ENCODE measurements around the gene NTRK1.

DNA sequence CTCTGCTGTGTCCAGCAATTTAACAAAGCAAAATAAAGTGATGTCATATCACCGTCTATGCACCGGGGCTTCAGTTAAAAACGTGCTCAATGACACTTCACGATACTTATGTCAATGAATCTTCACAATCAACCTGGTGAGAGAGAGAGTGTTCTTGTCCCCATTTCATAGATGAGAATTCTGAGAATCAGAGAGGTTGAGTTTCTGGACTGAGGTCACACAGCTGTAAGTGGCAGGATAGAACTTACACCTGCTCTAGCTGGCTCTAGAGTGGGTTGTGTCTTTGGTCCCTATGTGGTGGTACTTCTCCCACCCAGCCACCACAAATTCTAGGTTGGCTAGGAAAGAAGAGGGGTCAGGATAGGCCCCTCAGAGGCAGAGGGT is 5.2 kb downstream of the NTRK1 start:
- TF ChIP-seq, protein P1, sequence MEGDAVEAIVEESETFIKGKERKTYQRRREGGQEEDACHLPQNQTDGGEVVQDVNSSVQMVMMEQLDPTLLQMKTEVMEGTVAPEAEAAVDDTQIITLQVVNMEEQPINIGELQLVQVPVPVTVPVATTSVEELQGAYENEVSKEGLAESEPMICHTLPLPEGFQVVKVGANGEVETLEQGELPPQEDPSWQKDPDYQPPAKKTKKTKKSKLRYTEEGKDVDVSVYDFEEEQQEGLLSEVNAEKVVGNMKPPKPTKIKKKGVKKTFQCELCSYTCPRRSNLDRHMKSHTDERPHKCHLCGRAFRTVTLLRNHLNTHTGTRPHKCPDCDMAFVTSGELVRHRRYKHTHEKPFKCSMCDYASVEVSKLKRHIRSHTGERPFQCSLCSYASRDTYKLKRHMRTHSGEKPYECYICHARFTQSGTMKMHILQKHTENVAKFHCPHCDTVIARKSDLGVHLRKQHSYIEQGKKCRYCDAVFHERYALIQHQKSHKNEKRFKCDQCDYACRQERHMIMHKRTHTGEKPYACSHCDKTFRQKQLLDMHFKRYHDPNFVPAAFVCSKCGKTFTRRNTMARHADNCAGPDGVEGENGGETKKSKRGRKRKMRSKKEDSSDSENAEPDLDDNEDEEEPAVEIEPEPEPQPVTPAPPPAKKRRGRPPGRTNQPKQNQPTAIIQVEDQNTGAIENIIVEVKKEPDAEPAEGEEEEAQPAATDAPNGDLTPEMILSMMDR (IDR thresholded peaks at IDR 0.05) = no peak
- TF ChIP-seq MEF2A (IDR thresholded peaks at IDR 0.05; ENCODE audit: borderline replicate concordance, low read depth) (no peak), MAX (IDR thresholded peaks at IDR 0.05; ENCODE audit: low read depth) (no peak), YY1 (IDR thresholded peaks at IDR 0.05; ENCODE audit: low read depth) (no peak), POLR2AphosphoS5 (IDR thresholded peaks at IDR 0.05; ENCODE audit: low read depth, low read length) (no peak), REST (IDR thresholded peaks at IDR 0.05; ENCODE audit: low read depth, low read length) (no peak), SMC3 (IDR thresholded peaks at IDR 0.05; ENCODE audit: low read depth, low read length) (no peak), JUND (IDR thresholded peaks at IDR 0.05) (no peak), EZH2phosphoT487 (IDR thresholded peaks at IDR 0.05; ENCODE audit: borderline replicate concordance, low read depth) (no peak)
